Fibroblast of skin of left biceps (primary cell): ENCODE data around the gene ZG16.
A peak's percentile ranks its signal among the peaks of the same experiment; 100 is the strongest.
"Not testable (repeated sequence)": the region's sequence is repeated elsewhere in the genome, so short reads cannot be mapped to it uniquely, and the experiment has no call there.

Experiments used
- DNase-seq, 2 experiments: peaks; one replicate each; pipeline ENCODE4 v3.0.0-alpha.2; 2013; ENCODE audit warnings: low read depth in 2 of 2

Gene ZG16

GRCh38 chr16:29777576-29778350 is at the start of gene ZG16:
TSS of gene ZG16 (plus strand) at chr16:29778256. CDS start at chr16:29779267, 1,011 bp downstream.
- no peak for DNase-seq

- DNase-seq: peak; percentile 10 to 20
Observed at GRCh38 chr16:29729116-29729521, 48.9 kb upstream of the ZG16 start.

GRCh38 chr16:29730649-29731048 is 47.4 kb upstream of the ZG16 start:
- no peak for DNase-seq

GRCh38 chr16:29731768-29732601 is 46.1 kb upstream of the ZG16 start:
- not testable (repeated sequence) for DNase-seq

GRCh38 chr16:29734786-29735185 is 43.3 kb upstream of the ZG16 start:
- no peak for DNase-seq

- no peak for DNase-seq
Observed at GRCh38 chr16:29736112-29736511, 41.9 kb upstream of the ZG16 start.

- no peak for DNase-seq
Observed at GRCh38 chr16:29736764-29737163, 41.3 kb upstream of the ZG16 start.

- no peak for DNase-seq
Observed at GRCh38 chr16:29737713-29738112, 40.3 kb upstream of the ZG16 start.

- DNase-seq: no peak
Observed at GRCh38 chr16:29738514-29738913, 39.5 kb upstream of the ZG16 start.

GRCh38 chr16:29739927-29740629 is 38.0 kb upstream of the ZG16 start:
- DNase-seq: not testable (repeated sequence)

GRCh38 chr16:29740630-29741015 is 37.4 kb upstream of the ZG16 start:
- not testable (repeated sequence) for DNase-seq

- no peak for DNase-seq
Observed at GRCh38 chr16:29742683-29743275, 35.3 kb upstream of the ZG16 start.

GRCh38 chr16:29743475-29743826 is 34.6 kb upstream of the ZG16 start:
- no peak for DNase-seq

GRCh38 chr16:29743827-29744531 is 34.1 kb upstream of the ZG16 start:
- DNase-seq: no peak

GRCh38 chr16:29744541-29745101 is 33.4 kb upstream of the ZG16 start:
- no peak for DNase-seq

- no peak for DNase-seq
Observed at GRCh38 chr16:29745121-29745852, 32.8 kb upstream of the ZG16 start.

- no peak for DNase-seq
Observed at GRCh38 chr16:29745853-29746345, 32.2 kb upstream of the ZG16 start, which contains the start of gene C16orf54. TSS of gene C16orf54 (minus strand) at chr16:29745990. CDS start at chr16:29744951, 1,039 bp downstream.

GRCh38 chr16:29746518-29746917 is 31.5 kb upstream of the ZG16 start:
- not testable (repeated sequence) for DNase-seq

GRCh38 chr16:29747947-29748759 is 29.9 kb upstream of the ZG16 start:
- DNase-seq: no peak
